ENCODE measurements around the gene ALOX5AP. TPM values are rescaled to one million over a fixed set of nuclear protein-coding genes. Genes with fewer than 3 reads are reported as not detected.

The ALOX5AP gene
- total and polyA plus RNA-seq, 4 donors: 3.5 to 6.7 (median 4.1) TPM

GRCh38 chr13:30787738-30788525 lies 52.6 kb downstream of the ALOX5AP start:
- peaks cover 0 to 5% (median 2%) of the 10 kb centered on the region in 4 donors for H3K4me1 ChIP-seq (ENCODE audit: control insufficient read depth in 4 of 4, insufficient read depth in 4 of 4, low read length in 3 of 4)
- no peaks in the 10 kb centered on the region for H3K27me3 ChIP-seq (ENCODE audit: control insufficient read depth in 4 of 4, insufficient read depth in 4 of 4, low read length in 3 of 4)
- H3K4me3 ChIP-seq (ENCODE audit: low read depth in 1 of 3, low read length in 3 of 3): no peak overlapping the region
- H3K9ac ChIP-seq (ENCODE audit: low read depth in 1 of 2, low read length in 2 of 2): no peak overlapping the region
- DNase-seq (ENCODE audit: low spot score): no peak
- 89% methylated on average over 14 of the region's 14 CpGs for whole genome bisulfite sequencing
- TF ChIP-seq REST (IDR thresholded peaks at IDR 0.05) (no peak), NR2F2 (IDR thresholded peaks at IDR 0.05) (no peak)
- no peak overlapping the region for H3K27ac ChIP-seq (ENCODE audit: low read depth in 1 of 2, low read length in 2 of 2)
- no peaks in the 10 kb centered on the region for H3K9me3 ChIP-seq (ENCODE audit: control insufficient read depth in 4 of 4, low read length in 3 of 4)
- H3K36me3 ChIP-seq (ENCODE audit: control insufficient read depth in 4 of 4, insufficient read depth in 3 of 4, low read depth in 1 of 4, low read length in 3 of 4): no peaks in the 10 kb centered on the region

GRCh38 chr13:30789166-30789862 lies 54.0 kb downstream of the ALOX5AP start:
- H3K4me3 ChIP-seq (ENCODE audit: low read depth in 1 of 3, low read length in 3 of 3): no peak overlapping the region
- H3K36me3 ChIP-seq (ENCODE audit: control insufficient read depth in 4 of 4, insufficient read depth in 3 of 4, low read depth in 1 of 4, low read length in 3 of 4): no peaks in the 10 kb centered on the region
- H3K27ac ChIP-seq (ENCODE audit: low read depth in 1 of 2, low read length in 2 of 2): no peak overlapping the region
- TF ChIP-seq MAX (IDR thresholded peaks at IDR 0.05) (no peak), CTCF (IDR thresholded peaks at IDR 0.05; ENCODE audit: low read depth, low read length, missing input control) (no peak), SP1 (IDR thresholded peaks at IDR 0.05) (no peak), RAD21 (IDR thresholded peaks at IDR 0.05) (no peak), FOXA2 (IDR thresholded peaks at IDR 0.05) (no peak), REST (IDR thresholded peaks at IDR 0.05) (no peak), HNF4G (IDR thresholded peaks at IDR 0.05) (no peak), JUND (IDR thresholded peaks at IDR 0.05) (no peak), YY1 (IDR thresholded peaks at IDR 0.05) (no peak), EGR1 (IDR thresholded peaks at IDR 0.05; ENCODE audit: low read depth in 2 of 2) (no peak), HNF4A (conservative IDR thresholded peaks at IDR 0.05) (no peak), FOXA1 (IDR thresholded peaks at IDR 0.05) (no peak), TAF1 (conservative IDR thresholded peaks at IDR 0.05) (no peak), NR2F2 (IDR thresholded peaks at IDR 0.05) (no peak), GABPA (IDR thresholded peaks at IDR 0.05 in 1 of 2, conservative IDR thresholded peaks at IDR 0.05 in 1 of 2) (no peak), ZBTB33 (IDR thresholded peaks at IDR 0.05) (no peak)
- 87% methylated on average over 3 of the region's 3 CpGs for WGBS
- H3K9me3 ChIP-seq (ENCODE audit: control insufficient read depth in 4 of 4, low read length in 3 of 4): no peaks in the 10 kb centered on the region
- no peak overlapping the region for H3K9ac ChIP-seq (ENCODE audit: low read depth in 1 of 2, low read length in 2 of 2)
- H3K4me1 ChIP-seq (ENCODE audit: control insufficient read depth in 4 of 4, insufficient read depth in 4 of 4, low read length in 3 of 4): peaks cover 0 to 7% (median 2%) of the 10 kb centered on the region in 4 donors
- DNase-seq (ENCODE audit: low spot score): no peak
- no peaks in the 10 kb centered on the region for H3K27me3 ChIP-seq (ENCODE audit: control insufficient read depth in 4 of 4, insufficient read depth in 4 of 4, low read length in 3 of 4)

All from liver (tissue), 9 donors.